Measurements from ENCODE around the gene TOGARAM2. TPM values are rescaled to one million over a fixed set of nuclear protein-coding genes. Genes with fewer than 3 reads are reported as not detected.

TOGARAM2 gene
- total and polyA plus RNA-seq, 2 of the 8 experiments (the other 6 are each of a cell fraction or from before 2014, with no cell fraction given): 0.42 to 1.4 TPM

- Histone ChIP-seq H3K23me2 (ENCODE audit: low read depth, low read length) (peaks cover 6% of the 10 kb centered on the region), H3K27ac (ENCODE audit: low read depth, low read length) (no peak overlapping the region), H3K4ac (replicated peaks; ENCODE audit: insufficient read length, low read depth, low read length) (no peak overlapping the region), H3K79me2 (ENCODE audit: control insufficient read depth in 1 of 2, insufficient read depth in 2 of 2, low read length in 2 of 2) (no peaks in the 10 kb centered on the region), H3K23ac (ENCODE audit: insufficient read length) (no peak overlapping the region), H3K56ac (replicated peaks; ENCODE audit: insufficient read length, low read depth, low read length) (no peak overlapping the region), H4K8ac (ENCODE audit: extremely low read depth, insufficient read depth, low read length) (no peak overlapping the region), H2AK5ac (ENCODE audit: low read depth, low read length) (no peak overlapping the region), H3K4me1 (replicated peaks in 1 of 4; ENCODE audit: control insufficient read depth in 3 of 4, insufficient read depth in 4 of 4, low read length in 3 of 4) (no peaks in the 10 kb centered on the region), H3K36me3 (ENCODE audit: control insufficient read depth in 2 of 4, insufficient read depth in 4 of 4, low read length in 3 of 4) (no peaks in the 10 kb centered on the region; a peak in 1 of 8 replicates), H2BK15ac (ENCODE audit: low read length) (no peak overlapping the region), H4K20me1 (replicated peaks in 1 of 2; ENCODE audit: control insufficient read depth in 1 of 2, insufficient read depth in 2 of 2, low read length in 2 of 2) (peaks cover 0 to 6% of the 10 kb centered on the region in 2 experiments), H3K4me3 (ENCODE audit: extremely low read depth in 1 of 4, insufficient read depth in 2 of 4, low read depth in 3 of 4, low read length in 4 of 4) (no peak overlapping the region), H2BK12ac (ENCODE audit: low read depth, low read length) (no peak overlapping the region), H2BK120ac (replicated peaks; ENCODE audit: low read depth, low read length) (no peak overlapping the region), H4K5ac (ENCODE audit: insufficient read length, low read depth, low read length) (no peak overlapping the region), H3K9me3 (ENCODE audit: insufficient read depth in 2 of 2, low read depth in 1 of 2, low read length in 1 of 2) (0 out of 4 replicates have a peak, but pooled peaks cover 0 to 5% of the 10 kb centered on the region in 2 experiments), H2BK5ac (ENCODE audit: low read depth, low read length) (no peak overlapping the region), H3K27me3 (replicated peaks in 1 of 4; ENCODE audit: control insufficient read depth in 3 of 4, extremely low read depth in 1 of 4, insufficient read depth in 3 of 4, low read length in 3 of 4) (no peaks in the 10 kb centered on the region), H4K91ac (replicated peaks; ENCODE audit: insufficient read length, low read length) (no peak overlapping the region), H3K14ac (ENCODE audit: insufficient read length) (no peak overlapping the region), H3K79me1 (ENCODE audit: low read depth, low read length) (no peaks in the 10 kb centered on the region), H2BK20ac (ENCODE audit: low read length) (no peak overlapping the region), H3K9ac (replicated peaks in 1 of 4; ENCODE audit: extremely low read depth in 1 of 4, low read depth in 3 of 4, low read length in 3 of 4) (no peak overlapping the region), H3K4me2 (ENCODE audit: insufficient read depth in 1 of 2, low read depth in 2 of 2, low read length in 2 of 2) (no peak overlapping the region), H3K18ac (ENCODE audit: extremely low read depth, low read length) (no peak overlapping the region), H2AFZ (ENCODE audit: low read length) (no peak overlapping the region)
- ChIA-PET POLR2A (ENCODE audit: partially characterized antibody) (no interaction called here), CTCF (ENCODE audit: partially characterized antibody) (no interaction called here)
- TF ChIP-seq RFX5 (IDR thresholded peaks at IDR 0.05; ENCODE audit: borderline replicate concordance, low read depth, low read length) (no peak), MAFK (IDR thresholded peaks at IDR 0.05; ENCODE audit: low read depth, low read length) (no peak), CHD1 (IDR thresholded peaks at IDR 0.05; ENCODE audit: low read depth, low read length) (no peak), SRF (IDR thresholded peaks at IDR 0.05; ENCODE audit: low read depth, low read length) (no peak), JUND (IDR thresholded peaks at IDR 0.05; ENCODE audit: low read length) (no peak)
- FAIRE-seq (no peak), DNase-seq (ENCODE audit: low read depth in 1 of 2, low spot score in 2 of 2) (no peak)
- 84% methylated on average over 6 of the region's 7 CpGs; no CpG with 5 or more reads in 1 of the 2 experiments for WGBS, 2 experiments (ENCODE audit: extremely low coverage in 1 of 2, insufficient coverage in 1 of 2, insufficient read length in 1 of 2, insufficient replicate concordance in 2 of 2, low coverage in 1 of 2, low lambda C conversion rate in 2 of 2, missing lambda C conversion rate in 1 of 2)
These were observed 19.4 kb downstream of the TOGARAM2 start for GRCh38 chr2:29000481-29000880.

All from H1 (cell line).